H1 (cell line): ENCODE results near the gene BUB1B. TPM values are rescaled to one million over a fixed set of nuclear protein-coding genes. Genes with fewer than 3 reads are reported as not detected.
A peak's percentile ranks its signal among the peaks of the same experiment; 100 is the strongest.

Source experiments
- CTCF ChIA-PET: fragments of 300-600 bp; sonication (Branson Sonifier 250); formaldehyde crosslinking; loops from one replicate; lab custom pipeline; 2021; ENCODE audit not compliant: partially characterized antibody; lab: Charles Lee
- POLR2A ChIA-PET: fragments of 300-600 bp; sonication (Branson Sonifier 250); formaldehyde crosslinking; loops from one replicate; lab custom pipeline; 2021; ENCODE audit warnings: inconsistent platforms; ENCODE audit not compliant: partially characterized antibody; lab: Charles Lee
- DNase-seq, 2 experiments: peaks; one replicate each; pipeline versions ENCODE4 v3.0.0 to v3.0.0-alpha.2; 2010 to 2022; ENCODE audit warnings: low spot score in 2 of 2, low read depth in 1 of 2, mixed read lengths in 1 of 2
- FAIRE-seq: peaks from 2 replicates; lab custom pipeline; 2011; peaks lifted over from hg19 to GRCh38; lab: Jason Lieb, UNC
- H2AFZ ChIP-seq: 2 replicates; pipeline ENCODE4 v1.8.1; 2012; ENCODE audit warnings: low read length, inconsistent platforms
- H2AK5ac ChIP-seq: 2 replicates; pipeline ENCODE4 v1.6.1; 2013; ENCODE audit warnings: low read depth, low read length
- H2BK120ac ChIP-seq: replicated peaks from 2 replicates; pipeline ENCODE3; 2013; ENCODE audit warnings: low read depth, low read length, inconsistent platforms
- H2BK12ac ChIP-seq: 2 replicates; pipeline ENCODE4 v1.6.1; 2013; ENCODE audit warnings: low read depth, low read length
- H2BK15ac ChIP-seq: 2 replicates; pipeline ENCODE4 v1.6.1; 2013; ENCODE audit warnings: low read length
- H2BK20ac ChIP-seq: 2 replicates; pipeline ENCODE4 v1.6.1; 2013; ENCODE audit warnings: low read length
- H2BK5ac ChIP-seq: 2 replicates; pipeline ENCODE4 v1.6.1; 2013; ENCODE audit warnings: low read depth, low read length
- H3K14ac ChIP-seq: 2 replicates; pipeline ENCODE4 v1.6.1; 2013; ENCODE audit warnings: inconsistent platforms; ENCODE audit not compliant: insufficient read length
- H3K18ac ChIP-seq: 2 replicates; pipeline ENCODE4 v1.6.1; 2013; ENCODE audit warnings: low read length; ENCODE audit errors: extremely low read depth
- H3K23ac ChIP-seq: 2 replicates; pipeline ENCODE4 v1.6.1; 2013; ENCODE audit warnings: inconsistent platforms; ENCODE audit not compliant: insufficient read length
- H3K23me2 ChIP-seq: 2 replicates; pipeline ENCODE4 v1.6.1; 2013; ENCODE audit warnings: low read depth, low read length
- H3K27ac ChIP-seq: 2 replicates; pipeline ENCODE4 v1.6.1; 2011; ENCODE audit warnings: low read depth, low read length, inconsistent platforms
- H3K27me3 ChIP-seq, 4 experiments: replicated peaks in 1 of 4; 1 replicate in 1 of 4; 2 replicates in 3 of 4; pipeline versions ENCODE4 v1.6.1 to v1.8.1; 2011 to 2013; ENCODE audit warnings: low read length in 3 of 4, mild to moderate bottlenecking in 3 of 4, inconsistent platforms in 2 of 4, mixed read lengths in 2 of 4, moderate library complexity in 1 of 4; ENCODE audit not compliant: control insufficient read depth in 3 of 4, insufficient read depth in 3 of 4; ENCODE audit errors: extremely low read depth in 1 of 4
- H3K36me3 ChIP-seq, 4 experiments: 2 replicates each; pipeline versions ENCODE4 v1.6.1 to v1.8.1; 2011 to 2013; ENCODE audit warnings: mild to moderate bottlenecking in 4 of 4, low read length in 3 of 4, moderate library complexity in 2 of 4, control low read depth in 1 of 4, inconsistent platforms in 1 of 4; ENCODE audit not compliant: insufficient read depth in 4 of 4, control insufficient read depth in 2 of 4
- H3K4ac ChIP-seq: replicated peaks from 2 replicates; pipeline ENCODE3; 2013; ENCODE audit warnings: low read length, low read depth, mixed read lengths, inconsistent platforms; ENCODE audit not compliant: insufficient read length
- H3K4me1 ChIP-seq, 4 experiments: replicated peaks in 1 of 4; 1 replicate in 1 of 4; 2 replicates in 3 of 4; pipeline versions ENCODE4 v1.6.1 to v1.8.1; 2011 to 2013; ENCODE audit warnings: low read length in 3 of 4, inconsistent platforms in 2 of 4, mixed read lengths in 1 of 4; ENCODE audit not compliant: insufficient read depth in 4 of 4, control insufficient read depth in 3 of 4
- H3K4me2 ChIP-seq, 2 experiments: 2 replicates each; pipeline versions ENCODE4 v1.6.1 to v1.8.1; 2011 to 2013; ENCODE audit warnings: low read depth in 2 of 2, low read length in 2 of 2, control low read depth in 1 of 2, inconsistent platforms in 1 of 2, mild to moderate bottlenecking in 1 of 2; ENCODE audit not compliant: insufficient read depth in 1 of 2
- H3K4me3 ChIP-seq, 4 experiments: fragments of 200-600, 300-600 bp in 1 of 4; sonication (generic), shearing (Covaris generic), sonication (Bioruptor Twin) in 1 of 4; 2 replicates each; pipeline versions ENCODE4 v1.5.1 to v1.8.1; 2011 to 2016; ENCODE audit warnings: low read length in 4 of 4, low read depth in 3 of 4, control low read depth in 2 of 4, inconsistent platforms in 2 of 4, mild to moderate bottlenecking in 2 of 4, mixed read lengths in 1 of 4, moderate library complexity in 1 of 4; ENCODE audit not compliant: insufficient read depth in 2 of 4; ENCODE audit errors: extremely low read depth in 1 of 4
- H3K56ac ChIP-seq: replicated peaks from 2 replicates; pipeline ENCODE3; 2013; ENCODE audit warnings: low read depth, mild to moderate bottlenecking, mixed read lengths, low read length, inconsistent platforms; ENCODE audit not compliant: insufficient read length
- H3K79me1 ChIP-seq: 2 replicates; pipeline ENCODE4 v1.6.1; 2013; ENCODE audit warnings: low read depth, low read length, control low read depth
- H3K79me2 ChIP-seq, 2 experiments: 2 replicates each; pipeline versions ENCODE4 v1.6.1 to v1.8.1; 2012 to 2013; ENCODE audit warnings: low read length in 2 of 2, mild to moderate bottlenecking in 2 of 2, inconsistent platforms in 1 of 2; ENCODE audit not compliant: insufficient read depth in 2 of 2, control insufficient read depth in 1 of 2
- H3K9ac ChIP-seq, 4 experiments: replicated peaks in 1 of 4; 1 replicate in 1 of 4; 2 replicates in 3 of 4; pipeline versions ENCODE4 v1.6.1 to v1.8.1; 2011 to 2013; ENCODE audit warnings: low read depth in 3 of 4, low read length in 3 of 4, control low read depth in 2 of 4, mild to moderate bottlenecking in 2 of 4, moderate library complexity in 2 of 4, inconsistent platforms in 1 of 4; ENCODE audit errors: extremely low read depth in 1 of 4
- H3K9me3 ChIP-seq, 2 experiments: 2 replicates each; pipeline versions ENCODE4 v1.6.1 to v1.8.1; 2012 to 2013; ENCODE audit warnings: mild to moderate bottlenecking in 2 of 2, moderate library complexity in 2 of 2, control low read depth in 1 of 2, inconsistent platforms in 1 of 2, low read depth in 1 of 2, low read length in 1 of 2, mixed read lengths in 1 of 2; ENCODE audit not compliant: insufficient read depth in 2 of 2
- H4K20me1 ChIP-seq, 2 experiments: replicated peaks in 1 of 2; 2 replicates each; pipeline versions ENCODE3 to v1.8.1; 2011 to 2013; ENCODE audit warnings: inconsistent platforms in 2 of 2, low read length in 2 of 2, mild to moderate bottlenecking in 1 of 2; ENCODE audit not compliant: insufficient read depth in 2 of 2, control insufficient read depth in 1 of 2
- H4K5ac ChIP-seq: 2 replicates; pipeline ENCODE4 v1.6.1; 2013; ENCODE audit warnings: low read length, low read depth, mixed read lengths, inconsistent platforms; ENCODE audit not compliant: insufficient read length
- H4K8ac ChIP-seq: 2 replicates; pipeline ENCODE4 v1.8.0; 2013; ENCODE audit warnings: mild to moderate bottlenecking, moderate library complexity, low read length, inconsistent platforms; ENCODE audit not compliant: insufficient read depth; ENCODE audit errors: extremely low read depth
- H4K91ac ChIP-seq: replicated peaks from 2 replicates; pipeline ENCODE3; 2013; ENCODE audit warnings: low read length, mixed read lengths, inconsistent platforms; ENCODE audit not compliant: insufficient read length
- BCL11A ChIP-seq, 2 experiments: IDR thresholded peaks; one replicate each; pipeline ENCODE4 v1.6.1; 2011; ENCODE audit warnings: low read depth in 2 of 2, low read length in 2 of 2, mild to moderate bottlenecking in 2 of 2
- CEBPB ChIP-seq: IDR thresholded peaks from 2 replicates; pipeline ENCODE4 v1.6.1; 2012; ENCODE audit warnings: low read depth, low read length
- HDAC6 ChIP-seq: IDR thresholded peaks from one replicate; pipeline ENCODE4 v1.7.1; 2012; ENCODE audit warnings: low read depth, mild to moderate bottlenecking, inconsistent platforms, low read length, moderate library complexity
- KDM5A ChIP-seq: fragments of 200-600 bp; IDR thresholded peaks from 2 replicates; pipeline ENCODE4 v1.7.1; 2012; ENCODE audit warnings: mild to moderate bottlenecking, low read length, inconsistent platforms, mixed read lengths
- NANOG ChIP-seq: IDR thresholded peaks from 2 replicates; pipeline ENCODE4 v1.6.1; 2011; ENCODE audit warnings: low read length, low read depth, mild to moderate bottlenecking, inconsistent platforms; ENCODE audit not compliant: insufficient read depth, poor library complexity, severe bottlenecking
- PHF8 ChIP-seq: fragments of 200-600 bp; sonication (generic); conservative IDR thresholded peaks from 2 replicates; pipeline ENCODE4 v1.7.1; 2012; ENCODE audit warnings: low read depth, mild to moderate bottlenecking, inconsistent platforms, low read length, moderate library complexity
- POU5F1 ChIP-seq: IDR thresholded peaks from 2 replicates; pipeline ENCODE4 v1.6.1; 2011; ENCODE audit warnings: low read depth, mild to moderate bottlenecking, low read length, moderate library complexity
- SP2 ChIP-seq: IDR thresholded peaks from 2 replicates; pipeline ENCODE4 v1.6.1; 2012; ENCODE audit warnings: mild to moderate bottlenecking, low read length, inconsistent platforms
- WGBS, 2 experiments: shearing (Covaris generic) in 1 of 2; methylation state at CpG; one replicate each; pipeline versions ENCODE4 v1.1.6 to v1.1.7; 2013 to 2015; ENCODE audit warnings: low lambda C conversion rate in 2 of 2, mixed read lengths in 2 of 2, inconsistent platforms in 1 of 2, low coverage in 1 of 2, missing lambda C conversion rate in 1 of 2; ENCODE audit not compliant: insufficient replicate concordance in 2 of 2, insufficient coverage in 1 of 2, insufficient read length in 1 of 2; ENCODE audit errors: extremely low coverage in 1 of 2, missing lambda C conversion rate in 1 of 2; 5-methylcytosine and 5-hydroxymethylcytosine counted together
- polyA plus RNA-seq, 7 experiments: library from polyadenylated mRNA; depleted of rRNA in 3 of 7; stranded (reverse) in 5 of 7; unstranded in 2 of 7; fragments of >200 nt in 5 of 7; fragments of 200-250 nt in 2 of 7; gene quantifications; 1 replicate in 5 of 7; 2 replicates in 1 of 7; 4 replicates in 1 of 7; pipeline versions ENCODE4 v1.2.1 to v1.2.3, GENCODE V29; 2011 to 2013; ENCODE audit warnings: missing spikeins in 2 of 7, mixed read lengths in 2 of 7
- total RNA-seq: library from RNA; stranded (reverse); fragmentation: NEBNext Ultra II Directional; extraction: Animal tissue kit (Norgen Biotek cat#: 25700); gene quantifications from 2 replicates; pipeline ENCODE4 v1.2.1, GENCODE V29; 2021

BUB1B gene
- total and polyA plus RNA-seq, 2 of the 8 experiments (the other 6 are each of a cell fraction or from before 2014, with no cell fraction given), result 48.9 to 144 TPM

DNA sequence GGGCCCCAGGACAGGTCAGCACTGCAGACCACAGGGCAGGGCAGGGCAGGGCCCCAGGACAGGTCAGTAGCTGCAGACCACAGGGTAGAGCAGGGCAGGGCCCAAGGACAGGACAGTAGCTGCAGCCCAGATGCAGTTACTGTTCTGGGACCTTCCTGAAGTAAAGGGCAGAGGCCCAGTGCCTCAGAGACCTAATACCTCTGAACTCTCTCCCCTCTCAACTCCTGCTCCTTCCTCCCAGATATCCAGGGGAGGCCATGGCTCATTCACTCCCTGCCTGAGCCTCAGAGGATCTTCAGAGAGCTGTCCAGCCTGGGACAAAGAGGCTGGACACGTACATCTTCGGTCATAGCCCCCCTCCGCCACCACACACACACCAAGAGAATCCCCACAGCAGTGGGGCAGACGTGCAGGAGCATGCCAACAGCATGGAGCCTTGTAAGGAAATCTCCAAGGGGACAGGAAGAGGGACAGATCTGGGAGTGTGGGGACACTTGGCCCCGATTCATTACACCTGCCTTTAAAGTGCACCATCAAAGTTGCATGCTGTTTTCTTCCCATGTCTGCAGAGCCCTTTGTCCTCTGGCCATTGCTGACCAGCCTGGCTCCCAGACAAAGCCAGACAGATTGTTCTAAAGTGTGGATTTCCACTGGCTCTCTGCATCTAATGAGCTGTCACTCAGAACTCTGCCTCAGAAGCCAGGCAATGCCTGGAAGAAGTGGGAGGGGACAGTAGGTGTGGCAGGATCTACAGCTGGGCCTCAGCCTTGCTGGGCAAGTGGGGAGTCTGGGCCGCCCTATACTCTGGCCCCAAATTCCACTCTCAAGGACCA lies 24.2 kb upstream of the BUB1B start:
- H3K18ac ChIP-seq, result no peak overlapping the region
- ChIA-PET CTCF (interaction anchor here (0.8 to 1.7 kb wide), 14 partner anchors 17 to 138 kb away, joined by 3 to 8 read pairs (median 4); partner anchors contain the start of gene BMF), POLR2A (interaction anchor here (0.9 to 1.1 kb wide), 3 partner anchors 21 to 35 kb away, joined by 3 to 4 read pairs (median 4); partner anchors contain the start of gene BUB1B)
- H3K9ac ChIP-seq, result no peak overlapping the region
- FAIRE-seq (no peak), DNase-seq (no peak)
- no peak overlapping the region for H3K56ac ChIP-seq
- 78% methylated on average over 6 of the region's 6 CpGs; no CpG with 5 or more reads in 1 of the 2 experiments for WGBS, 2 experiments
- H2BK15ac ChIP-seq, result peak overlapping the region; percentile 67; the same call in 1 of the 2 replicates
- no peak overlapping the region for H2BK5ac ChIP-seq
- peaks cover 0 to 3% (median 0%) of the 10 kb centered on the region in 4 experiments; a peak in 1 of 7 replicates for H3K4me1 ChIP-seq
- H3K14ac ChIP-seq, result no peak overlapping the region
- H3K4ac ChIP-seq, result no peak overlapping the region
- no peak overlapping the region for H3K23ac ChIP-seq
- H4K5ac ChIP-seq, result no peak overlapping the region
- H2BK120ac ChIP-seq, result no peak overlapping the region
- H3K36me3 ChIP-seq, result no peaks in the 10 kb centered on the region
- no peaks in the 10 kb centered on the region for H3K23me2 ChIP-seq
- H2AFZ ChIP-seq, result no peak overlapping the region
- H3K79me1 ChIP-seq, result no peaks in the 10 kb centered on the region
- no peaks in the 10 kb centered on the region for H3K27me3 ChIP-seq
- H4K20me1 ChIP-seq, result no peaks in the 10 kb centered on the region
- no peak overlapping the region for H3K4me2 ChIP-seq
- H3K27ac ChIP-seq, result no peak overlapping the region
- no peak overlapping the region for H4K91ac ChIP-seq
- 0 out of 2 replicates have a peak overlapping the region, but pooled peaks have one; percentile 5 for H2BK12ac ChIP-seq
- H3K9me3 ChIP-seq, result no peaks in the 10 kb centered on the region
- H3K79me2 ChIP-seq, result no peaks in the 10 kb centered on the region
- no peak overlapping the region for H2AK5ac ChIP-seq
- H4K8ac ChIP-seq, result peak overlapping the region; percentile 46
- no peak overlapping the region for H2BK20ac ChIP-seq
- H3K4me3 ChIP-seq, result no peak overlapping the region
- TF ChIP-seq SP2 (no peak), NANOG (no peak), CEBPB (no peak), KDM5A (no peak), BCL11A (IDR thresholded peaks at IDR 0.05; ENCODE audit: low read depth in 2 of 2, low read length in 2 of 2) (no peak), HDAC6 (no peak), POU5F1 (no peak), PHF8 (no peak)
